PFSK-1 (cell line): ENCODE data around the gene XPO1.

ENCODE experiments used
- POLR2AphosphoS5 ChIP-seq: IDR thresholded peaks from 2 replicates; pipeline ENCODE4 v1.6.1; 2012; ENCODE audit warnings: low read depth, mild to moderate bottlenecking, control low read depth, low read length, moderate library complexity
- REST ChIP-seq, 2 experiments: IDR thresholded peaks; 2 replicates each; pipeline versions ENCODE4 v1.6.1 to v1.8.0; 2011 to 2012; ENCODE audit warnings: low read depth in 2 of 2, low read length in 2 of 2, control low read depth in 1 of 2, inconsistent platforms in 1 of 2, mild to moderate bottlenecking in 1 of 2, moderate library complexity in 1 of 2; ENCODE audit not compliant: insufficient read depth in 1 of 2

- TF ChIP-seq POLR2AphosphoS5: no peak
- TF ChIP-seq REST (IDR thresholded peaks at IDR 0.05; ENCODE audit: insufficient read depth in 1 of 2, low read depth in 2 of 2, low read length in 2 of 2): no peak
Observed at GRCh38 chr2:61460163-61460562, 78.0 kb downstream of the XPO1 start.
